ENCODE results near the gene RIIAD1. TPM values are rescaled to one million over a fixed set of nuclear protein-coding genes. Genes with fewer than 3 reads are reported as not detected.
"Not testable (repeated sequence)": the region's sequence is repeated elsewhere in the genome, so short reads cannot be mapped to it uniquely, and the experiment has no call there.

RIIAD1 gene
- total RNA-seq, 2 donors from 2014 or later = 4.0 TPM; not detected in 1

- DNase-seq (ENCODE audit: low spot score) = no peak
- intact Hi-C loops (cut with DNase I) = no loop called here
Measured at GRCh38 chr1:151728151-151729054, 7.1 kb downstream of the RIIAD1 start.

GRCh38 chr1:151729157-151729965, 8.0 kb downstream of the RIIAD1 start:
- intact Hi-C loops (cut with DNase I) = no loop called here

GRCh38 chr1:151729966-151730291, 8.6 kb downstream of the RIIAD1 start:
- DNase-seq (ENCODE audit: low spot score) = no peak
- intact Hi-C loops (cut with DNase I) = loop anchor here (10.0 kb wide), 3 partner anchors 115 to 285 kb away; partner anchors contain the start of gene SNX27 (in 1 of the 2)

More at GRCh38 chr1:151729157-151729965, 8.0 kb downstream of the RIIAD1 start:
- no peak for DNase-seq (ENCODE audit: low spot score)

GRCh38 chr1:151733126-151733525, 11.8 kb downstream of the RIIAD1 start:
- DNase-seq (ENCODE audit: low spot score) = no peak
- intact Hi-C loops (cut with DNase I) = loop anchor here (10.0 kb wide), 3 partner anchors 118 to 288 kb away; partner anchors contain the start of gene SNX27 (in 1 of the 2)

GRCh38 chr1:151733995-151734394, 12.7 kb downstream of the RIIAD1 start:
- intact Hi-C loops (cut with DNase I) = loop anchor here (10.0 kb wide), 3 partner anchors 119 to 289 kb away; partner anchors contain the start of gene SNX27 (in 1 of the 2)
- DNase-seq (ENCODE audit: low spot score) = not testable (repeated sequence)

GRCh38 chr1:151737026-151737425, 15.7 kb downstream of the RIIAD1 start:
- intact Hi-C loops (cut with DNase I) = loop anchor here (5.0 to 10.0 kb wide), 5 partner anchors 122 to 292 kb away; partner anchors contain the start of gene SNX27 (in 1 of the 2)
- no peak for DNase-seq (ENCODE audit: low spot score)

- no peak for DNase-seq (ENCODE audit: low spot score)
- intact Hi-C loops (cut with DNase I) = loop anchor here (5.0 to 10.0 kb wide), 5 partner anchors 123 to 293 kb away; partner anchors contain the start of gene SNX27 (in 1 of the 2)
Measured at GRCh38 chr1:151737479-151737878, 16.2 kb downstream of the RIIAD1 start.

- intact Hi-C loops (cut with DNase I) = loop anchor here (5.0 to 10.0 kb wide), 5 partner anchors 125 to 295 kb away; partner anchors contain the start of gene SNX27 (in 1 of the 2)
- DNase-seq (ENCODE audit: low spot score) = no peak
Measured at GRCh38 chr1:151739590-151740355, 18.5 kb downstream of the RIIAD1 start.

- intact Hi-C loops (cut with DNase I) = no loop called here
- DNase-seq (ENCODE audit: low spot score) = no peak
Measured at GRCh38 chr1:151741516-151741915, 20.2 kb downstream of the RIIAD1 start.

GRCh38 chr1:151756291-151756690, 35.0 kb downstream of the RIIAD1 start:
- DNase-seq (ENCODE audit: low spot score) = no peak
- intact Hi-C loops (cut with DNase I) = no loop called here

GRCh38 chr1:151759241-151759640, 37.9 kb downstream of the RIIAD1 start:
- intact Hi-C loops (cut with DNase I) = no loop called here
- no peak for DNase-seq (ENCODE audit: low spot score)

GRCh38 chr1:151760597-151761385, 39.5 kb downstream of the RIIAD1 start:
- intact Hi-C loops (cut with DNase I) = no loop called here
- DNase-seq (ENCODE audit: low spot score) = no peak

- intact Hi-C loops (cut with DNase I) = no loop called here
Measured at GRCh38 chr1:151762941-151763921, 41.9 kb downstream of the RIIAD1 start, which contains the start of gene MRPL9. Gene MRPL9 (minus strand): TSS chr1:151763496. CDS start chr1:151763479, 17 bp downstream.

GRCh38 chr1:151763990-151764389, 42.7 kb downstream of the RIIAD1 start:
- intact Hi-C loops (cut with DNase I) = no loop called here

More at GRCh38 chr1:151762941-151763921, 41.9 kb downstream of the RIIAD1 start, which contains the start of gene MRPL9:
- DNase-seq (ENCODE audit: low spot score) = peak; percentile 94

GRCh38 chr1:151768351-151769066, 47.2 kb downstream of the RIIAD1 start:
- intact Hi-C loops (cut with DNase I); DNase-seq (ENCODE audit: low spot score): not testable (repeated sequence)

More at GRCh38 chr1:151763990-151764389, 42.7 kb downstream of the RIIAD1 start:
- DNase-seq (ENCODE audit: low spot score) = no peak

- intact Hi-C loops (cut with DNase I); DNase-seq (ENCODE audit: low spot score): not testable (repeated sequence)
Measured at GRCh38 chr1:151769270-151769669, 47.9 kb downstream of the RIIAD1 start.

Measured in posterior vena cava (tissue), 2 donors.